Activated B cell treated with CpG ODN at 0.5 μM for 24 hours (primary cell): ENCODE results near the gene DMRTA2. TPM values are rescaled to one million over a fixed set of nuclear protein-coding genes. Genes with fewer than 3 reads are reported as not detected.

ENCODE experiments used
- ATAC-seq: fragments of 200-7000 bp; cut with Tn5 transposase; one replicate; pipeline ENCODE4 v1.10.0; 2021; ENCODE audit warnings: low read depth, mild to moderate bottlenecking, moderate library complexity
- CTCF ChIA-PET: fragments of 350-600 bp; sonication (Branson Sonifier 250); formaldehyde crosslinking; loops from one replicate; lab custom pipeline; 2021; ENCODE audit warnings: antibody characterized with exemption; lab: Charles Lee
- POLR2A ChIA-PET: fragments of 350-600 bp; sonication (Branson Sonifier 250); formaldehyde crosslinking; loops from one replicate; lab custom pipeline; 2021; ENCODE audit warnings: antibody characterized with exemption; lab: Charles Lee
- DNase-seq: peaks from one replicate; pipeline ENCODE4 v3.0.0; 2022
- H3K27ac Mint-ChIP-seq: one replicate; pipeline ENCODE4 v1.8.0; 2020; ENCODE audit warnings: mixed read lengths
- H3K27me3 Mint-ChIP-seq: one replicate; pipeline ENCODE4 v1.8.0; 2021; ENCODE audit warnings: mixed read lengths
- H3K36me3 Mint-ChIP-seq: one replicate; pipeline ENCODE4 v1.8.0; 2021; ENCODE audit warnings: low read depth, mixed read lengths
- H3K4me1 Mint-ChIP-seq: one replicate; pipeline ENCODE4 v1.8.0; 2021; ENCODE audit warnings: mixed read lengths
- H3K4me3 Mint-ChIP-seq: one replicate; pipeline ENCODE4 v1.8.0; 2020; ENCODE audit warnings: mild to moderate bottlenecking, mixed read lengths
- H3K9me3 Mint-ChIP-seq: one replicate; pipeline ENCODE4 v1.8.0; 2020; ENCODE audit warnings: mixed read lengths
- intact Hi-C: fragments of 100-400 bp; cut with micrococcal nuclease; formaldehyde crosslinking; loops from one replicate; pipeline ENCODE4 v1.15.1; 2024
- total RNA-seq: library from RNA; stranded (reverse); gene quantifications from 2 replicates; pipeline ENCODE4 v1.2.3, GENCODE V29; 2022
- TF ChIP-seq, protein P1 (sequence below): fragments of 200-600 bp; IDR thresholded peaks from one replicate; pipeline ENCODE4 v1.8.0; 2022; ENCODE audit warnings: antibody characterized with exemption, mild to moderate bottlenecking

DMRTA2 gene
- total RNA-seq, 1 donor from 2014 or later, result not detected

DNA sequence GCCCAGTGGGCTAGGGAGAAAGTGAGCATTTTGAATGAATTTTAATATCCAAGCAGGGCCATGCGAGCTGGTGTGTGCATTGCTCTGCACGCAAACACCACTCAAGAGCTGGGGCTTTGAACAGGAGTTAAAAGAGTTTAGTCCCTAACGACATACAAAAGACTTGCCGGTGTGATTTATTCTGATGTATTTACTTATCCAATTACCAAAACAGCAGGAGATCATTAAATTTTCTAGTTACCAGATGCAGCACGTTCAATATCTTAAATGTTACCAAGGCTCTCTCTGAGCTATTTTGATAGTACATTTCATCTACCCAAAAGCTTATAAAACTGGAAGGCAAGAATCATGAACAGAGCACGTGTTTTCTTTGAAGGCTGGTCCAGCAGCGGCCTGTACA, 30.0 kb upstream of the DMRTA2 start:
- ATAC-seq (no peak), DNase-seq (no peak)
- POLR2A ChIA-PET, result no interaction called here
- no peaks in the 10 kb centered on the region for H3K9me3 Mint-ChIP-seq
- no peak overlapping the region for H3K27ac Mint-ChIP-seq
- no peak overlapping the region for H3K4me3 Mint-ChIP-seq
- TF ChIP-seq, protein P1, sequence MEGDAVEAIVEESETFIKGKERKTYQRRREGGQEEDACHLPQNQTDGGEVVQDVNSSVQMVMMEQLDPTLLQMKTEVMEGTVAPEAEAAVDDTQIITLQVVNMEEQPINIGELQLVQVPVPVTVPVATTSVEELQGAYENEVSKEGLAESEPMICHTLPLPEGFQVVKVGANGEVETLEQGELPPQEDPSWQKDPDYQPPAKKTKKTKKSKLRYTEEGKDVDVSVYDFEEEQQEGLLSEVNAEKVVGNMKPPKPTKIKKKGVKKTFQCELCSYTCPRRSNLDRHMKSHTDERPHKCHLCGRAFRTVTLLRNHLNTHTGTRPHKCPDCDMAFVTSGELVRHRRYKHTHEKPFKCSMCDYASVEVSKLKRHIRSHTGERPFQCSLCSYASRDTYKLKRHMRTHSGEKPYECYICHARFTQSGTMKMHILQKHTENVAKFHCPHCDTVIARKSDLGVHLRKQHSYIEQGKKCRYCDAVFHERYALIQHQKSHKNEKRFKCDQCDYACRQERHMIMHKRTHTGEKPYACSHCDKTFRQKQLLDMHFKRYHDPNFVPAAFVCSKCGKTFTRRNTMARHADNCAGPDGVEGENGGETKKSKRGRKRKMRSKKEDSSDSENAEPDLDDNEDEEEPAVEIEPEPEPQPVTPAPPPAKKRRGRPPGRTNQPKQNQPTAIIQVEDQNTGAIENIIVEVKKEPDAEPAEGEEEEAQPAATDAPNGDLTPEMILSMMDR, result no peak
- H3K36me3 Mint-ChIP-seq, result peaks cover 19% of the 10 kb centered on the region
- H3K4me1 Mint-ChIP-seq, result no peaks in the 10 kb centered on the region
- H3K27me3 Mint-ChIP-seq, result no peaks in the 10 kb centered on the region
- intact Hi-C loops, result no loop called here
- CTCF ChIA-PET, result no interaction called here

DNA sequence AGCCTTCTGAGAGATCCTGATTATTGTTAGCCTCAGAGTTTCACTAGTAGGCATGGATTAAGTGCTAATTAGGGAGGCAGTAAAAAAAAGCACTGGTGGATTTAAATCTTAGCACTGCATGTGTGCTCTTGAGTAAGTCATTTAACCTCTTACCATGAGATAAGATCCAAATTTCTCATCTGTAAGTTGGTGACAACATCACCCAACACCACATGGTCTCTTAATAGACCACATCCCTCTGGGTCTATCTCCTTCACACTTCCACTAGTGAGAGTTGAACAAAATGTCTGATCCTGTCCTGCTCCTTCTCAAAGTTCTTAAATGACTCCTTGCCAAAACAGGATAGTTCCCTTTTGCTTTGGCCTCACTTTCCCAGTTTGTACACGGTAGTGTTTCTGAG, 29.5 kb upstream of the DMRTA2 start:
- intact Hi-C loops, result no loop called here
- ATAC-seq (no peak), DNase-seq (no peak)
- no peaks in the 10 kb centered on the region for H3K27me3 Mint-ChIP-seq
- H3K9me3 Mint-ChIP-seq, result no peaks in the 10 kb centered on the region
- H3K4me3 Mint-ChIP-seq, result no peak overlapping the region
- CTCF ChIA-PET, result no interaction called here
- H3K4me1 Mint-ChIP-seq, result no peaks in the 10 kb centered on the region
- POLR2A ChIA-PET, result no interaction called here
- TF ChIP-seq, protein P1, result no peak
- H3K36me3 Mint-ChIP-seq, result peaks cover 19% of the 10 kb centered on the region
- H3K27ac Mint-ChIP-seq, result no peak overlapping the region

DNA sequence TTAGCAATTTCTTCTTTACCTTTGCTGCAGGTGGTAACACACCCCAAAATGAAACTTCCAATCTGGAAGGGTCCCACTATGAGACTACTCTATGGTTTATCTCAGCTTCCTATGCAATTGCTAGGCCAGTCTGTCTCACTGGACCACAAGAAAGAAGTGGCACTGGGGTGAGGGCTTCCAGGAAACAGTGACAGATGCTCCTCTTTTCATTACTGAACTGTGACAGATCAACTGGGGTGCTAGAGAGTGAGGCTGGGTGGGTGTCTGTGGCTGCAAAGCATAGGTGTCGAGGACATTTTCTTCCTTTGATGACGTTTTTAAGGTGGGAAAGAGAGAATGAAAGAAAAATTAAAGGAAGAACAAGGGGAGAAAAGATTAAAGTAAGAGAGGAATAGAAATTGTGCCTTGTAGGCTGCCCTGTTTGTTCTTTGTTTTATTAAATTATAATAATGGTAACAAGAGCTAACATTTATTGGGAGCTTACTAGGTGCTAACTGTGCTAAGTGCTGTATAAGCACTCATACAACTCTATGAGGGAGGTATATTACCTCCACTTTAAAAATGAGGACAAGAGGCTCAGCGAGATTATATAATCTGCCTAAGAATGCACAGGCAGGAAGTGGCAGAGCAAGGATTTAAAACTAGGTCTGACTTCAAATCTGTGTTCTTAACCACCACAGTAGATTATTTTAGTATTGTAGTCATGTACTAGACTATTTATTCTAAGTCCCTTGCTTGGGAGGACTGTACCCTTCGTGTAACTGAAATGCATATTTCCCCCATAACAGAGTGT, 27.8 kb upstream of the DMRTA2 start:
- Mint-ChIP-seq H3K36me3 (peaks cover 15% of the 10 kb centered on the region), H3K27ac (no peak overlapping the region), H3K4me3 (no peak overlapping the region), H3K9me3 (no peaks in the 10 kb centered on the region), H3K4me1 (no peaks in the 10 kb centered on the region), H3K27me3 (no peaks in the 10 kb centered on the region)
- ATAC-seq, result no peak
- no peak for DNase-seq
- ChIA-PET POLR2A (no interaction called here), CTCF (no interaction called here)
- TF ChIP-seq, protein P1, result no peak
- intact Hi-C loops, result no loop called here

DNA sequence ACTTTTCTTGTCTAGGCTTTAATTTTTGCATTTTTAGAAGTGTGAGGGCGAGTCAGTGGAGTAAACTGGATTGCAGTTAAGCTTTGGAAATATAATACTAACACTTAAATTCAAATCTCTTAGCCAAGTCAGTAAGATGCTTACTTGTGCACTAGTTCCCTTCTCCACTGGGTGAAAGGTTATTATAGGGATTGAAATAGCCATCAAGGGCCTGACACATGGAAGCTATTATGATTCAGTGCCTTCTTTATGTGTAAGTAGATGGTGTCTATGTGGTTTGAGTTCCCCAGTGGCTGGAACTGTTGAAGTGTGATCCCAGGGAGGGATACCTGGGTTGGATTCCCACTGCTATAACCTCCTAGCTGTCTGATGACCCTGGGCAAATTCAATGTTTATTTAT, 24.7 kb upstream of the DMRTA2 start:
- POLR2A ChIA-PET, result no interaction called here
- Mint-ChIP-seq H3K36me3 (peaks cover 6% of the 10 kb centered on the region), H3K4me3 (no peak overlapping the region), H3K27me3 (no peaks in the 10 kb centered on the region), H3K9me3 (no peaks in the 10 kb centered on the region), H3K27ac (no peak overlapping the region), H3K4me1 (no peaks in the 10 kb centered on the region)
- CTCF ChIA-PET, result interaction anchor here (0.5 kb wide), 1 partner anchor 474 kb away, joined by 3 read pairs; no protein-coding TSS in a partner anchor
- no peak for ATAC-seq
- TF ChIP-seq, protein P1, result no peak
- DNase-seq, result no peak
- intact Hi-C loops, result no loop called here

DNA sequence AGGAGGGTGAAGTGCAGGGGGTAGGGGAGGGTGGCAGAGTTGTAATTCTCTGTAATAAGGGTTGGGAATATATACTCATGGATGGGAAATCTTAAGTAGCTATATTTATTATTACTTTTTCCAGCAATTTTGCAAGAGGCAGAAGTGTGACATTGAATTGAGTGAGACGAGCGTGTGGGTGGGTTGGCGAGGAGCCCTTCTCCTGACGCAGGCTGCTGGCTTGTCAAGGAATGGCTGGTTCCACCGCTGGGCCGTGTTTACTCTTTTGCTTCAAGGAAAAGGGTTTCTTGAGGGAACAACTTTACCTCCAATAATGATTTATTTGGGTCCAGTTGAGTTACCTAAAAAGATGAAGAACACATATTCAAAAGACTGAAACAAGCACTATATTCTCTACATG, 17.9 kb upstream of the DMRTA2 start:
- no peaks in the 10 kb centered on the region for H3K9me3 Mint-ChIP-seq
- ChIA-PET POLR2A (no interaction called here), CTCF (no interaction called here)
- no peaks in the 10 kb centered on the region for H3K4me1 Mint-ChIP-seq
- H3K36me3 Mint-ChIP-seq, result peaks cover 43% of the 10 kb centered on the region
- TF ChIP-seq, protein P1, result no peak
- DNase-seq (no peak), ATAC-seq (no peak)
- intact Hi-C loops, result no loop called here
- H3K27me3 Mint-ChIP-seq, result no peaks in the 10 kb centered on the region
- H3K4me3 Mint-ChIP-seq, result no peak overlapping the region
- no peak overlapping the region for H3K27ac Mint-ChIP-seq
